ENCODE results near the gene ZC3H12A. TPM values are rescaled to one million over a fixed set of nuclear protein-coding genes. Genes with fewer than 3 reads are reported as not detected.
A peak's percentile ranks its signal among the peaks of the same experiment; 100 is the strongest.

ZC3H12A gene
- total RNA-seq, 3 donors from 2014 or later (not counting 1 experiment from before 2014, with no cell fraction given) = 219 to 366 (median 289) TPM

DNA sequence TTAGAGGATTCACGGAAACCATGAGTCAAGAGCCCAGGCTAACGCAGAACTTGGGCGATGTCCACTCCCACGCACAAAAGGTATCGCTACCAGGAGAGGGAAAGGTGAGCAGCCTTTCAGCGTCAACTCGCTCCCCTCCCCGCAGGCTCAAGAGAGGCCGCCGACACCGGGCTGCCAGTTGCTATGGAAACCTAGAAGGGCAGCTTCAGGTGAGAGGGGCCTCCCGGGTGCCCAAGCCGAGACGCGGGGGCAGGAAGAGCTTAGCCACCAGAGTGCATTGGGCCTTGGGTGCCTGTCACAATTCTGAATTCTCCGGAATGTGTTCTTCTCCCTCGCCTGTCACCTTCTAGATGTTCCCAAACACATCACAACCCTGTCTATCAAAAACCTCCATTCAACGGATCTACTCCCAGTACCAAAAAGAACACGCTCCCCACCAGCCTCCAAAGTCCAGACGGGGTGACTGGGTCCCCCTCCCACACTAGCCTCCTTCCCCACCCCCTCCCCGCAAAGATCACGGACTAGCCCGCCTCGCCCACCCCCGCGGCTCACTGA lies 39.5 kb downstream of the ZC3H12A start:
- peaks cover 21% of the 10 kb centered on the region for H3K36me3 ChIP-seq (ENCODE audit: control insufficient read depth, insufficient read depth, low read length)
- peak overlapping the region; percentile 78 for H3K4me3 ChIP-seq (ENCODE audit: low read length)
- Mint-ChIP-seq H3K4me3 (peak overlapping the region; percentile 98), H3K27ac (peak overlapping the region; percentile 89 to 97), H3K9me3 (no peaks in the 10 kb centered on the region), H3K27me3 (ENCODE audit: low read depth in 2 of 2) (no peaks in the 10 kb centered on the region), H3K4me1 (peaks cover 37 to 51% of the 10 kb centered on the region in 2 donors), H3K36me3 (no peaks in the 10 kb centered on the region)
- no peak overlapping the region for H3K27ac ChIP-seq (ENCODE audit: low read length)
- no peak for ATAC-seq
- H3K27me3 ChIP-seq (ENCODE audit: control insufficient read depth, insufficient read depth, low read length) = no peaks in the 10 kb centered on the region
- TF ChIP-seq, protein P1, sequence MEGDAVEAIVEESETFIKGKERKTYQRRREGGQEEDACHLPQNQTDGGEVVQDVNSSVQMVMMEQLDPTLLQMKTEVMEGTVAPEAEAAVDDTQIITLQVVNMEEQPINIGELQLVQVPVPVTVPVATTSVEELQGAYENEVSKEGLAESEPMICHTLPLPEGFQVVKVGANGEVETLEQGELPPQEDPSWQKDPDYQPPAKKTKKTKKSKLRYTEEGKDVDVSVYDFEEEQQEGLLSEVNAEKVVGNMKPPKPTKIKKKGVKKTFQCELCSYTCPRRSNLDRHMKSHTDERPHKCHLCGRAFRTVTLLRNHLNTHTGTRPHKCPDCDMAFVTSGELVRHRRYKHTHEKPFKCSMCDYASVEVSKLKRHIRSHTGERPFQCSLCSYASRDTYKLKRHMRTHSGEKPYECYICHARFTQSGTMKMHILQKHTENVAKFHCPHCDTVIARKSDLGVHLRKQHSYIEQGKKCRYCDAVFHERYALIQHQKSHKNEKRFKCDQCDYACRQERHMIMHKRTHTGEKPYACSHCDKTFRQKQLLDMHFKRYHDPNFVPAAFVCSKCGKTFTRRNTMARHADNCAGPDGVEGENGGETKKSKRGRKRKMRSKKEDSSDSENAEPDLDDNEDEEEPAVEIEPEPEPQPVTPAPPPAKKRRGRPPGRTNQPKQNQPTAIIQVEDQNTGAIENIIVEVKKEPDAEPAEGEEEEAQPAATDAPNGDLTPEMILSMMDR (IDR thresholded peaks at IDR 0.05) = no peak
- DNase-seq = peak in 1 of 2 donors; percentile 58
- intact Hi-C loops (cut with micrococcal nuclease) = loop anchor here (2.0 kb wide), 2 partner anchors 35 to 41 kb away; partner anchors contain the start of gene SNIP1
- no peaks in the 10 kb centered on the region for H3K9me3 ChIP-seq (ENCODE audit: control insufficient read depth, insufficient read depth, low read length)
- peaks cover 21% of the 10 kb centered on the region for H3K4me1 ChIP-seq (ENCODE audit: control insufficient read depth, insufficient read depth, low read length)
- 5% methylated on average over 26 of the region's 26 CpGs for WGBS (ENCODE audit: insufficient coverage)

DNA sequence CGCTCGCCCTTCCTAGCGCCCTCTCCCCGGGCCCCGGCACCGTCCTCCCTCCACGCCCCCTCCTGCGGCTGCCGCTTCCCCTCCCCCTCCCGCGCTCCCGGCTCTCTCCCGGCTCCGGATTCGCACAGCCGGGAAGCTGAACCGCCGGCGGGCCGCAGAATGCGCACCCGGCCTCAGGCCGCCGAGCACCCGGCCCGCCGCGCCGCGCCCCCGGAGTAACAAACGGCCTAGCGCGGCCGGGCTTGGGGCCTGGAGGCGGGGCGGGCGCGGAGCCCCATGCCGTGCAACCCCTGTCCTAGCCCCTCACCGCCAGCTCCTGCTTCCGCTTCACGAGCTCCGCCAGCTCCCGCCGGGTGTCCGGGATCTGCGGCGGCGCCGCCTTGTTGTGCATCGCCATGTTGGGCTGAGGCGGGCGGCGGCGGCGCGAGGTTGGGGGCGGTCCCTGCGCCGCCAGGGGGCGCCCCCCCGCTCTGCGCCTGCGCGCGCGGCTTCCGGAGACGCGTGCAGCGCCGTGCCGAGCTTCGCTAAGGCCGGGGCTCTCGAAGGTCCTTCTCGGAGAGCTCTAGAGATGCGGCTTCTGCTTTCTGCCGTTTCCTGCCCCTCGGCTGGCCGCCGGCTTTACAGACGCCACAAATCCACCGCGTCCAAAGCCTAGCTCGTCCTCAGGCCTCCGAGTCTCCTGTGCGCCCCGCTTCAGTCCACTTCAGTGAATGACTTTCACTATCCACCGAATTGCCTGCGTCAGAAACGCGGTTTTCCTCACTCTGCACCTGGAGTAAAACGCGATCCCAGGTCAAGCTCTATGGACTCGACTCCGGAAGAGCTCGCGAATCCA lies 40.2 kb downstream of the ZC3H12A start, which contains the start of gene MEAF6:
TSS of gene MEAF6 (minus strand) at position 417 of the 835 bp plus-strand sequence. CDS start at position 397, 20 bp downstream.
- Histone ChIP-seq H3K36me3 (ENCODE audit: control insufficient read depth, insufficient read depth, low read length) (peaks cover 14% of the 10 kb centered on the region), H3K4me3 (ENCODE audit: low read length) (peak within 1 kb of the TSS; percentile 78), H3K9me3 (ENCODE audit: control insufficient read depth, insufficient read depth, low read length) (no peaks in the 10 kb centered on the region), H3K4me1 (ENCODE audit: control insufficient read depth, insufficient read depth, low read length) (peaks cover 21% of the 10 kb centered on the region), H3K27ac (ENCODE audit: low read length) (peak within 1 kb of the TSS; percentile 96), H3K27me3 (ENCODE audit: control insufficient read depth, insufficient read depth, low read length) (no peaks in the 10 kb centered on the region)
- TF ChIP-seq, protein P1 (IDR thresholded peaks at IDR 0.05) = peak; percentile 84
- under 1% methylated on average over 100 of the region's 100 CpGs for WGBS (ENCODE audit: insufficient coverage)
- Mint-ChIP-seq H3K27ac (peak within 1 kb of the TSS; percentile 94 to 97), H3K9me3 (no peaks in the 10 kb centered on the region), H3K27me3 (ENCODE audit: low read depth in 2 of 2) (no peaks in the 10 kb centered on the region), H3K4me3 (peak within 1 kb of the TSS; percentile 98), H3K36me3 (no peaks in the 10 kb centered on the region), H3K4me1 (peaks cover 38 to 52% of the 10 kb centered on the region in 2 donors)
- ATAC-seq (peak; percentile 94 to 99 (median 98)), DNase-seq (peak; percentile 84 to 93)
- intact Hi-C loops (cut with micrococcal nuclease) = loop anchor here (2.0 kb wide), 2 partner anchors 36 to 40 kb away; partner anchors contain the start of gene SNIP1

DNA sequence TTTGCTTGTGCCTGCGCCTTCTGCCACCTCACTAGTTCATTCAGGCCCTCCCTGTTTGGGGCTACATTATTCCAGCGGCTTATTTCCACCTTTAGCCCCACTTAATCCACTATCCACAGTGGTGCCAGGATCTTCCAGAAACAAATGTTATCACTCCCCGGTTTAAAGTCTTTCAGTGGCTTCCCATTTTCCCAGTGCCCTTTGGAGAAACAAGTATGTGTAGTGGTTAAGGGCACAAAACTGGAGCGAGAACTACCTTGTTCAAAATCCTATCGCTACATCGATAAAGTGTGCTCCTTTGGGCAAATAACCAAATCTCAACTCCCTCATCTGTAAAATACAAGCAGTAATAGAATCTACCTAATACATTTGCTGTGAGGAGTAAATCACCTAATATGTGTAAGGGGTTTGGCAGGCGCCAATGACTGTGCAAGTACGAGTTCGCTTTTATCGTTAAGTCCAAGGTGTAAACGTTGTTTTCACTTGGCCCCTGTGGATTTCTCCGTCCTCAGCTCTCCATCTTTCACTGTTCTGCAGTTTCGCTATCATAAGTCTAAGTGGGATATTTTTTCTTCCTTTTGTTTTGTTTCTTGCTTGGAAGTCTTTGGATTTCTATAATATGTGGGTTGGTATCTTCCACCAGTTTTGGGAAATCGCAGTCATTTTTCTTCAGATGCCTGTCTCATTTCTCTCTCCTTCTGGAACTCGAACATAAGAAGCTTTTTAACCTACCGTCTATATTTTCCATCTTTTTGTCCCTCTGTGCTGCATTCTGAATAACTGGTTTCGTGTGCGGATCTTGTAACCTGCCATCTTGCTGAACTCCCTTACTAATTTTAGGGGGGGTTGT lies 41.0 kb downstream of the ZC3H12A start:
- H3K9me3 ChIP-seq (ENCODE audit: control insufficient read depth, insufficient read depth, low read length) = no peaks in the 10 kb centered on the region
- Mint-ChIP-seq H3K4me3 (peak overlapping the region; percentile 98), H3K4me1 (peaks cover 40 to 53% of the 10 kb centered on the region in 2 donors), H3K27me3 (ENCODE audit: low read depth in 2 of 2) (no peaks in the 10 kb centered on the region), H3K36me3 (no peaks in the 10 kb centered on the region), H3K9me3 (no peaks in the 10 kb centered on the region), H3K27ac (peak overlapping the region; percentile 94 to 97)
- intact Hi-C loops (cut with micrococcal nuclease) = loop anchor here (2.0 kb wide), 2 partner anchors 37 to 39 kb away; partner anchors contain the start of gene SNIP1
- H3K36me3 ChIP-seq (ENCODE audit: control insufficient read depth, insufficient read depth, low read length) = peaks cover 14% of the 10 kb centered on the region
- TF ChIP-seq, protein P1 (IDR thresholded peaks at IDR 0.05) = no peak
- H3K27ac ChIP-seq (ENCODE audit: low read length) = peak overlapping the region; percentile 96
- peak overlapping the region; percentile 78 for H3K4me3 ChIP-seq (ENCODE audit: low read length)
- DNase-seq = no peak
- ATAC-seq = no peak
- no peaks in the 10 kb centered on the region for H3K27me3 ChIP-seq (ENCODE audit: control insufficient read depth, insufficient read depth, low read length)
- 70% methylated on average over 13 of the region's 18 CpGs for WGBS (ENCODE audit: insufficient coverage)
- peaks cover 21% of the 10 kb centered on the region for H3K4me1 ChIP-seq (ENCODE audit: control insufficient read depth, insufficient read depth, low read length)

Measured in natural killer cell (primary cell).